GM12878 (cell line): ENCODE data around the gene ULK4. TPM values are rescaled to one million over a fixed set of nuclear protein-coding genes. Genes with fewer than 3 reads are reported as not detected.

ENCODE experiments used
- ATAC-seq: fragments of 200-7000 bp; cut with Tn5 transposase; 3 replicates; pipeline ENCODE4 v1.9.1; 2020; ENCODE audit warnings: mild to moderate bottlenecking, moderate library complexity
- BruUV-seq: library from RNA; stranded (reverse); fragments of 400-500 nt; replicated peaks from 2 replicates; lab custom pipeline; 2021; lab: Mats Ljungman, UMichigan
- CTCF ChIA-PET: fragments of 300-600 bp; sonication (Branson Sonifier 250); formaldehyde crosslinking; extraction: SDS; loops from one replicate; lab custom pipeline; 2021; ENCODE audit warnings: inconsistent platforms; lab: Yijun Ruan, JAX
- POLR2A ChIA-PET: fragments of 350-600 bp; formaldehyde crosslinking; extraction: SDS; loops from one replicate; lab custom pipeline; 2021; ENCODE audit warnings: inconsistent platforms; lab: Charles Lee
- RAD21 ChIA-PET: fragments of 300-600 bp; sonication (Branson Sonifier 250); formaldehyde crosslinking; loops from one replicate; lab custom pipeline; 2023; ENCODE audit warnings: antibody characterized with exemption; ENCODE audit not compliant: unreplicated experiment; lab: Charles Lee
- SMC1A ChIA-PET: fragments of 300-600 bp; sonication (Branson Sonifier 250); formaldehyde crosslinking; loops from one replicate; lab custom pipeline; 2023; ENCODE audit not compliant: unreplicated experiment, uncharacterized antibody; lab: Charles Lee
- DNase-seq: peaks from one replicate; pipeline ENCODE4 v3.0.0-alpha.2; 2011; ENCODE audit warnings: low read depth, low spot score
- FAIRE-seq: peaks from 3 replicates; lab custom pipeline; 2011; peaks lifted over from hg19 to GRCh38; lab: Jason Lieb, UNC
- H2AFZ ChIP-seq: 2 replicates; pipeline ENCODE4 v1.6.0; 2011; ENCODE audit warnings: low read depth, low read length, control low read depth; ENCODE audit not compliant: control insufficient read depth
- H3K27ac ChIP-seq: 2 replicates; pipeline ENCODE4 v1.5.1; 2011; ENCODE audit warnings: control low read depth; ENCODE audit not compliant: control insufficient read depth, insufficient read depth
- H3K27me3 ChIP-seq, 2 experiments: replicated peaks in 1 of 2; 2 replicates each; pipeline versions ENCODE4 v1.6.0 to v1.6.1; 2011; ENCODE audit warnings: low read length in 1 of 2; ENCODE audit not compliant: control insufficient read depth in 2 of 2, insufficient read depth in 2 of 2
- H3K36me3 ChIP-seq, 2 experiments: 2 replicates each; pipeline ENCODE4 v1.5.1; 2011; ENCODE audit warnings: low read length in 1 of 2; ENCODE audit not compliant: control insufficient read depth in 2 of 2, insufficient read depth in 2 of 2
- H3K4me1 ChIP-seq: 2 replicates; pipeline ENCODE4 v1.6.1; 2011; ENCODE audit warnings: mild to moderate bottlenecking, low read length, moderate library complexity, mixed read lengths; ENCODE audit not compliant: control insufficient read depth, insufficient read depth
- H3K4me2 ChIP-seq: 2 replicates; pipeline ENCODE4 v1.6.0; 2011; ENCODE audit warnings: control low read depth; ENCODE audit not compliant: control insufficient read depth, insufficient read depth
- H3K4me3 ChIP-seq: fragments of 200-600 bp; sonication (generic); 2 replicates; pipeline ENCODE4 v1.5.1; 2016
- H3K79me2 ChIP-seq: 2 replicates; pipeline ENCODE4 v1.6.0; 2011; ENCODE audit warnings: low read length; ENCODE audit not compliant: control insufficient read depth, insufficient read depth
- H3K9ac ChIP-seq: 2 replicates; pipeline ENCODE4 v1.8.0; 2011; ENCODE audit warnings: low read length, control low read depth, mixed read lengths; ENCODE audit not compliant: control insufficient read depth, insufficient read depth
- H3K9me3 ChIP-seq: replicated peaks from 3 replicates; pipeline ENCODE4 v1.5.1; 2011; ENCODE audit warnings: mild to moderate bottlenecking, low read length; ENCODE audit not compliant: control insufficient read depth, insufficient read depth
- H4K20me1 ChIP-seq: 2 replicates; pipeline ENCODE4 v1.6.0; 2011; ENCODE audit not compliant: control insufficient read depth, insufficient read depth
- CREB1 ChIP-seq: IDR thresholded peaks from 2 replicates; pipeline ENCODE4 v1.6.1; 2012; ENCODE audit warnings: low read depth, mild to moderate bottlenecking, inconsistent platforms
- EGR1 ChIP-seq, 2 experiments: IDR thresholded peaks; 1 replicate in 1 of 2; 2 replicates in 1 of 2; pipeline ENCODE4 v1.6.1; 2011 to 2012; ENCODE audit warnings: low read depth in 2 of 2, low read length in 2 of 2, borderline replicate concordance in 1 of 2, mild to moderate bottlenecking in 1 of 2, moderate library complexity in 1 of 2
- FOS ChIP-seq: IDR thresholded peaks from 3 replicates; pipeline ENCODE4 v1.6.1; 2011; ENCODE audit warnings: borderline replicate concordance; ENCODE audit not compliant: insufficient read length; ENCODE audit errors: extremely low read depth
- LARP7 ChIP-seq: fragments of 450-650 bp; IDR thresholded peaks from 2 replicates; pipeline ENCODE4 v1.6.1; 2017; ENCODE audit warnings: mild to moderate bottlenecking
- NR2C2 ChIP-seq: IDR thresholded peaks from 2 replicates; pipeline ENCODE4 v1.6.1; 2011; ENCODE audit warnings: borderline replicate concordance, low read depth; ENCODE audit not compliant: control insufficient read depth, insufficient read length
- POLR2A ChIP-seq: IDR thresholded peaks from 2 replicates; pipeline ENCODE4 v1.6.1; 2011; ENCODE audit warnings: low read depth, mild to moderate bottlenecking, low read length
- RAD51 ChIP-seq: fragments of 450-650 bp; IDR thresholded peaks from 2 replicates; pipeline ENCODE4 v1.6.1; 2016; ENCODE audit warnings: moderate library complexity, mild to moderate bottlenecking, inconsistent platforms
- in situ Hi-C: fragments of 300-500 bp; cut with MboI; formaldehyde crosslinking; loops from 9 replicates; pipeline ENCODE4 v1.14.3; 2018; ENCODE audit warnings: mixed read lengths
- intact Hi-C: fragments of 100-400 bp; cut with micrococcal nuclease; formaldehyde crosslinking; loops from one replicate; pipeline ENCODE4 v1.14.2; 2022; ENCODE audit not compliant: unreplicated experiment
- polyA plus RNA-seq, 11 experiments: library from polyadenylated mRNA; depleted of rRNA in 4 of 11; unstranded in 6 of 11; stranded (reverse) in 5 of 11; fragments of >200 nt; fragmentation: Nextera tagmentation in 4 of 11; fragmentation: Illumina TruSeq in 1 of 11; extraction: Ambion mirVana in 4 of 11; extraction: Trizol in 1 of 11; gene quantifications; 1 replicate in 1 of 11; 2 replicates in 10 of 11; pipeline versions ENCODE4 v1.2.1 to v1.2.3, GENCODE V29; 2011 to 2016; ENCODE audit warnings: inconsistent platforms in 2 of 11, missing spikeins in 2 of 11, low read depth in 1 of 11
- total RNA-seq, 4 experiments: library from RNA; depleted of rRNA in 3 of 4; stranded (reverse); fragments of >200 nt in 3 of 4; fragmentation: Illumina TruSeq in 1 of 4; extraction: Trizol in 1 of 4; gene quantifications; 2 replicates each; pipeline versions ENCODE4 v1.2.1 to v1.2.3, GENCODE V29; 2013 to 2021
- TF ChIP-seq, protein P1 (sequence below), 3 experiments: IDR thresholded peaks in 2 of 3; conservative IDR thresholded peaks in 1 of 3; 2 replicates each; pipeline ENCODE4 v1.5.1; 2011; ENCODE audit warnings: low read depth in 3 of 3, low read length in 3 of 3, mild to moderate bottlenecking in 3 of 3, control low read depth in 2 of 3, moderate library complexity in 2 of 3, inconsistent platforms in 1 of 3, mixed read lengths in 1 of 3; ENCODE audit not compliant: control insufficient read depth in 2 of 3, insufficient read depth in 1 of 3; ENCODE audit errors: extremely low read depth in 1 of 3
- TF ChIP-seq, protein P2 (sequence below): IDR thresholded peaks from 2 replicates; pipeline ENCODE4 v1.6.1; 2011; ENCODE audit warnings: borderline replicate concordance, low read depth, mild to moderate bottlenecking, moderate library complexity, mixed read lengths, low read length; ENCODE audit not compliant: insufficient read depth; ENCODE audit errors: extremely low read length
- TF ChIP-seq, protein P3 (sequence below): fragments of 450-650 bp; IDR thresholded peaks from 2 replicates; pipeline ENCODE4 v1.6.1; 2017; ENCODE audit warnings: mild to moderate bottlenecking, low read depth, inconsistent platforms; ENCODE audit not compliant: poor library complexity, severe bottlenecking

Gene ULK4
- total and polyA plus RNA-seq, 10 of the 15 experiments (the other 5 are each of a cell fraction or from before 2014, with no cell fraction given) = 3.5 to 7.6 (median 6.3) TPM

DNA sequence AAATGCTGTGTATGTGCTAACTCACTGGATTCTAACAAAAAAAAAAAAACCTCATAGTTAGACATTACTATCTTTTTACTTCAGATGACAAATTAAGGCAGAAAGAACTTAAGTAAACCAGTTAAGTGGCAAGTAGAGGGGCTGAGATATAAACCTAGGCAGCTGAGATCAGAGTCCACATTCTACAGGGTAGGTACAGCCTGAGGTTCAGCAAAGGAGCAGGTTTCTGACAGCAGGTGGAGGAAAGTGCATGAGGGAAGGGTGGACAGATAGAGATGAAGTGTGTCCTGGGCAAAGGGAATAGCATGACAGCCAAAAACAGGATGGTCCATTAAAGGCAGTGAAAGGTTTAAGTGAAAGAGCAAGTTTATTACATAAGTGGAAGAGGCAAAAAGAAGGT, 329.2 kb downstream of the ULK4 start:
- DNase-seq (no peak), ATAC-seq (no peak), FAIRE-seq (no peak)
- no peak overlapping the region for H3K4me2 ChIP-seq
- no peaks in the 10 kb centered on the region for H3K9me3 ChIP-seq
- H3K27ac ChIP-seq = no peak overlapping the region
- intact Hi-C loops (no loop called here), in situ Hi-C loops (no loop called here)
- ChIA-PET RAD21 (no interaction called here), SMC1A (no interaction called here), CTCF (no interaction called here), POLR2A (no interaction called here)
- H2AFZ ChIP-seq = no peak overlapping the region
- H4K20me1 ChIP-seq = no peaks in the 10 kb centered on the region
- BruUV-seq = no TSS peak
- TF ChIP-seq, protein P1, sequence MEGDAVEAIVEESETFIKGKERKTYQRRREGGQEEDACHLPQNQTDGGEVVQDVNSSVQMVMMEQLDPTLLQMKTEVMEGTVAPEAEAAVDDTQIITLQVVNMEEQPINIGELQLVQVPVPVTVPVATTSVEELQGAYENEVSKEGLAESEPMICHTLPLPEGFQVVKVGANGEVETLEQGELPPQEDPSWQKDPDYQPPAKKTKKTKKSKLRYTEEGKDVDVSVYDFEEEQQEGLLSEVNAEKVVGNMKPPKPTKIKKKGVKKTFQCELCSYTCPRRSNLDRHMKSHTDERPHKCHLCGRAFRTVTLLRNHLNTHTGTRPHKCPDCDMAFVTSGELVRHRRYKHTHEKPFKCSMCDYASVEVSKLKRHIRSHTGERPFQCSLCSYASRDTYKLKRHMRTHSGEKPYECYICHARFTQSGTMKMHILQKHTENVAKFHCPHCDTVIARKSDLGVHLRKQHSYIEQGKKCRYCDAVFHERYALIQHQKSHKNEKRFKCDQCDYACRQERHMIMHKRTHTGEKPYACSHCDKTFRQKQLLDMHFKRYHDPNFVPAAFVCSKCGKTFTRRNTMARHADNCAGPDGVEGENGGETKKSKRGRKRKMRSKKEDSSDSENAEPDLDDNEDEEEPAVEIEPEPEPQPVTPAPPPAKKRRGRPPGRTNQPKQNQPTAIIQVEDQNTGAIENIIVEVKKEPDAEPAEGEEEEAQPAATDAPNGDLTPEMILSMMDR (IDR thresholded peaks at IDR 0.05 in 2 of 3, conservative IDR thresholded peaks at IDR 0.05 in 1 of 3; ENCODE audit: control insufficient read depth in 2 of 3, extremely low read depth in 1 of 3, insufficient read depth in 1 of 3, low read depth in 3 of 3, low read length in 3 of 3) = no peak
- TF ChIP-seq FOS = no peak
- no peak overlapping the region for H3K4me3 ChIP-seq
- no peaks in the 10 kb centered on the region for H3K4me1 ChIP-seq
- no peaks in the 10 kb centered on the region for H3K27me3 ChIP-seq
- no peak overlapping the region for H3K9ac ChIP-seq
- H3K79me2 ChIP-seq = no peaks in the 10 kb centered on the region
- H3K36me3 ChIP-seq = no peaks in the 10 kb centered on the region

DNA sequence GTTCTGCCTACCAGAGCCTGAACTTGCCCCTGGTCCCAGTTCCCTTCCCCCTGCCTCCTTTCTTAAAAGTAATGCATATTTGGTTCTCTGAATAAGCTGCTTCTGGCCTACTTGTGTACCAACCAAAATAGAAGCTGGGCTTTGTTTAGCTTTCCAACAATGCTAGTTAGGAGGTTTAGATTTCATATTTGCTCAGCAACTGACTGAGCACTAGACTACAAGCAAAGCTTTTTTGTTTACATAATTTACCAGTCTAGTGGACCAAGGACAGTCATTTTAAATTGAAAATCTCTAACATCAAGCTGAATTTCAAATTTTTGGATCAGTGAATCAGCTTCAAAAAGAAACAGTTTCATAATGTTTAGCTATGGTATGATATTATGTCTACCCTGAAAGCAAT, 331.2 kb downstream of the ULK4 start:
- H2AFZ ChIP-seq = no peak overlapping the region
- H4K20me1 ChIP-seq = no peaks in the 10 kb centered on the region
- H3K4me1 ChIP-seq = no peaks in the 10 kb centered on the region
- RAD21 ChIA-PET = no interaction called here
- H3K9me3 ChIP-seq = no peaks in the 10 kb centered on the region
- BruUV-seq = no TSS peak
- H3K36me3 ChIP-seq = no peaks in the 10 kb centered on the region
- H3K79me2 ChIP-seq = no peaks in the 10 kb centered on the region
- ATAC-seq = no peak
- DNase-seq = no peak
- H3K9ac ChIP-seq = no peak overlapping the region
- CTCF ChIA-PET = no interaction called here
- H3K27ac ChIP-seq = no peak overlapping the region
- intact Hi-C loops = no loop called here
- SMC1A ChIA-PET = no interaction called here
- H3K4me3 ChIP-seq = no peak overlapping the region
- H3K27me3 ChIP-seq = no peaks in the 10 kb centered on the region
- POLR2A ChIA-PET = no interaction called here
- in situ Hi-C loops = no loop called here
- no peak for FAIRE-seq
- no peak overlapping the region for H3K4me2 ChIP-seq
- TF ChIP-seq RAD51 = no peak
- TF ChIP-seq, protein P2, sequence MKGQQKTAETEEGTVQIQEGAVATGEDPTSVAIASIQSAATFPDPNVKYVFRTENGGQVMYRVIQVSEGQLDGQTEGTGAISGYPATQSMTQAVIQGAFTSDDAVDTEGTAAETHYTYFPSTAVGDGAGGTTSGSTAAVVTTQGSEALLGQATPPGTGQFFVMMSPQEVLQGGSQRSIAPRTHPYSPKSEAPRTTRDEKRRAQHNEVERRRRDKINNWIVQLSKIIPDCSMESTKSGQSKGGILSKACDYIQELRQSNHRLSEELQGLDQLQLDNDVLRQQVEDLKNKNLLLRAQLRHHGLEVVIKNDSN = no peak
- TF ChIP-seq POLR2A = no peak
- no peak for TF ChIP-seq EGR1 (IDR thresholded peaks at IDR 0.05; ENCODE audit: borderline replicate concordance in 1 of 2, low read depth in 2 of 2, low read length in 2 of 2)
- TF ChIP-seq, protein P3, sequence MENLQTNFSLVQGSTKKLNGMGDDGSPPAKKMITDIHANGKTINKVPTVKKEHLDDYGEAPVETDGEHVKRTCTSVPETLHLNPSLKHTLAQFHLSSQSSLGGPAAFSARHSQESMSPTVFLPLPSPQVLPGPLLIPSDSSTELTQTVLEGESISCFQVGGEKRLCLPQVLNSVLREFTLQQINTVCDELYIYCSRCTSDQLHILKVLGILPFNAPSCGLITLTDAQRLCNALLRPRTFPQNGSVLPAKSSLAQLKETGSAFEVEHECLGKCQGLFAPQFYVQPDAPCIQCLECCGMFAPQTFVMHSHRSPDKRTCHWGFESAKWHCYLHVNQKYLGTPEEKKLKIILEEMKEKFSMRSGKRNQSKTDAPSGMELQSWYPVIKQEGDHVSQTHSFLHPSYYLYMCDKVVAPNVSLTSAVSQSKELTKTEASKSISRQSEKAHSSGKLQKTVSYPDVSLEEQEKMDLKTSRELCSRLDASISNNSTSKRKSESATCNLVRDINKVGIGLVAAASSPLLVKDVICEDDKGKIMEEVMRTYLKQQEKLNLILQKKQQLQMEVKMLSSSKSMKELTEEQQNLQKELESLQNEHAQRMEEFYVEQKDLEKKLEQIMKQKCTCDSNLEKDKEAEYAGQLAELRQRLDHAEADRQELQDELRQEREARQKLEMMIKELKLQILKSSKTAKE = no peak
- no peak for TF ChIP-seq CREB1
- no peak for TF ChIP-seq NR2C2
- no peak for TF ChIP-seq LARP7
